Ectodermal cell (in vitro differentiated cells): ENCODE data around the gene VWA8.
A peak's percentile ranks its signal among the peaks of the same experiment; 100 is the strongest.
"Not testable (repeated sequence)": the region's sequence is repeated elsewhere in the genome, so short reads cannot be mapped to it uniquely, and the experiment has no call there.

ENCODE experiments used
- H3K27ac ChIP-seq: 2 replicates; pipeline ENCODE4 v1.7.0; 2013; ENCODE audit warnings: mild to moderate bottlenecking, low read depth, low read length; ENCODE audit not compliant: insufficient read depth, poor library complexity, severe bottlenecking
- H3K27me3 ChIP-seq: 2 replicates; pipeline ENCODE4 v1.7.0; 2013; ENCODE audit warnings: mild to moderate bottlenecking, low read length; ENCODE audit not compliant: insufficient read depth, control insufficient read depth, poor library complexity, severe bottlenecking
- H3K36me3 ChIP-seq: one replicate; pipeline ENCODE4 v1.7.0; 2013; ENCODE audit warnings: low read length; ENCODE audit not compliant: control insufficient read depth, insufficient read depth
- H3K4me1 ChIP-seq: one replicate; pipeline ENCODE4 v1.7.0; 2013; ENCODE audit warnings: low read length; ENCODE audit not compliant: control insufficient read depth, insufficient read depth
- H3K4me3 ChIP-seq: 2 replicates; pipeline ENCODE4 v1.7.0; 2013; ENCODE audit warnings: low read depth, low read length, control low read depth; ENCODE audit not compliant: insufficient read depth
- H3K9me3 ChIP-seq: 2 replicates; pipeline ENCODE4 v1.7.0; 2013; ENCODE audit warnings: mild to moderate bottlenecking, low read length, moderate library complexity; ENCODE audit not compliant: control insufficient read depth
- WGBS, 2 experiments: methylation state at CpG; one replicate each; pipeline ENCODE4 v1.1.7; 2013; ENCODE audit warnings: missing lambda C conversion rate in 2 of 2; 5-methylcytosine and 5-hydroxymethylcytosine counted together

VWA8 gene

GRCh38 chr13:41571817-41572340, 389.0 kb downstream of the VWA8 start:
- H3K9me3 ChIP-seq: not testable (repeated sequence)

GRCh38 chr13:41568972-41569351, 391.9 kb downstream of the VWA8 start:
- Histone ChIP-seq H3K4me1 (peaks cover 3% of the 10 kb centered on the region), H3K4me3 (no peak overlapping the region), H3K27me3 (no peaks in the 10 kb centered on the region), H3K9me3 (no peaks in the 10 kb centered on the region), H3K27ac (no peak overlapping the region), H3K36me3 (no peaks in the 10 kb centered on the region)
- 90% methylated on average over 2 of the region's 3 CpGs for WGBS, 2 experiments

More at GRCh38 chr13:41571817-41572340, 389.0 kb downstream of the VWA8 start:
- not testable (repeated sequence) for H3K27ac ChIP-seq, H3K36me3 ChIP-seq, H3K27me3 ChIP-seq, H3K4me3 ChIP-seq, H3K4me1 ChIP-seq
- 97 to 98% methylated on average over 32 to 33 of the region's 33 CpGs for WGBS, 2 experiments

GRCh38 chr13:41568143-41568971, 392.6 kb downstream of the VWA8 start:
- no peaks in the 10 kb centered on the region for H3K27me3 ChIP-seq
- H3K27ac ChIP-seq: no peak overlapping the region
- H3K9me3 ChIP-seq: no peaks in the 10 kb centered on the region
- WGBS, 2 experiments: 87 to 88% methylated on average over 9 of the region's 9 CpGs
- H3K4me1 ChIP-seq: peaks cover 3% of the 10 kb centered on the region
- no peaks in the 10 kb centered on the region for H3K36me3 ChIP-seq
- no peak overlapping the region for H3K4me3 ChIP-seq

GRCh38 chr13:41567363-41567762, 393.5 kb downstream of the VWA8 start:
- WGBS, 2 experiments: 94 to 100% methylated on average over 1 of the region's 2 CpGs
- no peaks in the 10 kb centered on the region for H3K9me3 ChIP-seq
- H3K27ac ChIP-seq: no peak overlapping the region
- H3K4me3 ChIP-seq: no peak overlapping the region
- peaks cover 3% of the 10 kb centered on the region for H3K4me1 ChIP-seq
- H3K27me3 ChIP-seq: no peaks in the 10 kb centered on the region
- H3K36me3 ChIP-seq: no peaks in the 10 kb centered on the region

- H3K27ac ChIP-seq: no peak overlapping the region
- H3K9me3 ChIP-seq: no peaks in the 10 kb centered on the region
- H3K36me3 ChIP-seq: no peaks in the 10 kb centered on the region
- no peaks in the 10 kb centered on the region for H3K27me3 ChIP-seq
- 84 to 93% methylated on average over 6 of the region's 6 CpGs for WGBS, 2 experiments
- H3K4me3 ChIP-seq: no peak overlapping the region
- peaks cover 3% of the 10 kb centered on the region for H3K4me1 ChIP-seq
Observed at GRCh38 chr13:41565846-41566245, 395.1 kb downstream of the VWA8 start.

- Histone ChIP-seq H3K9me3 (no peaks in the 10 kb centered on the region), H3K4me1 (peaks cover 3% of the 10 kb centered on the region), H3K4me3 (no peak overlapping the region), H3K27ac (peak overlapping the region; percentile 53), H3K36me3 (no peaks in the 10 kb centered on the region), H3K27me3 (no peaks in the 10 kb centered on the region)
- 76 to 81% methylated on average over 3 of the region's 3 CpGs for WGBS, 2 experiments
Observed at GRCh38 chr13:41565216-41565615, 395.7 kb downstream of the VWA8 start.

- Histone ChIP-seq H3K4me3 (no peak overlapping the region), H3K27ac (no peak overlapping the region), H3K9me3 (no peaks in the 10 kb centered on the region), H3K4me1 (peaks cover 4% of the 10 kb centered on the region), H3K27me3 (no peaks in the 10 kb centered on the region), H3K36me3 (no peaks in the 10 kb centered on the region)
- WGBS, 2 experiments: 88 to 94% methylated on average over 1 of the region's 2 CpGs
Observed at GRCh38 chr13:41563984-41564365, 396.9 kb downstream of the VWA8 start.

- peaks cover 9% of the 10 kb centered on the region for H3K4me1 ChIP-seq
- H3K4me3 ChIP-seq: no peak overlapping the region
- no peaks in the 10 kb centered on the region for H3K36me3 ChIP-seq
- H3K27ac ChIP-seq: no peak overlapping the region
- H3K27me3 ChIP-seq: no peaks in the 10 kb centered on the region
- WGBS, 2 experiments: 87 to 91% methylated on average over 6 to 7 of the region's 7 CpGs
- no peaks in the 10 kb centered on the region for H3K9me3 ChIP-seq
Observed at GRCh38 chr13:41563341-41563983, 397.4 kb downstream of the VWA8 start.

GRCh38 chr13:41562541-41563178, 398.2 kb downstream of the VWA8 start:
- Histone ChIP-seq H3K4me1 (peaks cover 9% of the 10 kb centered on the region), H3K27me3 (no peaks in the 10 kb centered on the region), H3K27ac (no peak overlapping the region), H3K9me3 (no peaks in the 10 kb centered on the region), H3K36me3 (no peaks in the 10 kb centered on the region), H3K4me3 (no peak overlapping the region)
- WGBS, 2 experiments: 87 to 92% methylated on average over 6 of the region's 6 CpGs

GRCh38 chr13:41562083-41562482, 398.8 kb downstream of the VWA8 start:
- WGBS, 2 experiments: 92 to 93% methylated on average over 7 of the region's 7 CpGs
- Histone ChIP-seq H3K36me3 (no peaks in the 10 kb centered on the region), H3K9me3 (no peaks in the 10 kb centered on the region), H3K4me1 (peaks cover 9% of the 10 kb centered on the region), H3K27me3 (no peaks in the 10 kb centered on the region), H3K27ac (no peak overlapping the region), H3K4me3 (no peak overlapping the region)
